ENCODE results near the gene PKDCC.

The PKDCC gene

GRCh38 chr2:42021464-42021863 lies 26.4 kb upstream of the PKDCC start:
- no peak for DNase-seq (ENCODE audit: low read depth)
- no peak for TF ChIP-seq CTCF (IDR thresholded peaks at IDR 0.05; ENCODE audit: insufficient read depth, low read depth, low read length, missing control alignments)

GRCh38 chr2:42025151-42025582 lies 22.7 kb upstream of the PKDCC start:
- no peak for DNase-seq (ENCODE audit: low read depth)
- TF ChIP-seq CTCF (IDR thresholded peaks at IDR 0.05; ENCODE audit: insufficient read depth, low read depth, low read length, missing control alignments): no peak
- no peak overlapping the region for H3K4me3 ChIP-seq (ENCODE audit: low read length)

More at GRCh38 chr2:42021464-42021863, 26.4 kb upstream of the PKDCC start:
- no peak overlapping the region for H3K4me3 ChIP-seq (ENCODE audit: low read length)

GRCh38 chr2:42026272-42026671 lies 21.5 kb upstream of the PKDCC start:
- no peak for TF ChIP-seq CTCF (IDR thresholded peaks at IDR 0.05; ENCODE audit: insufficient read depth, low read depth, low read length, missing control alignments)

GRCh38 chr2:42028571-42029148 lies 19.2 kb upstream of the PKDCC start:
- TF ChIP-seq CTCF (IDR thresholded peaks at IDR 0.05; ENCODE audit: insufficient read depth, low read depth, low read length, missing control alignments): no peak
- no peak for DNase-seq (ENCODE audit: low read depth)
- no peak overlapping the region for H3K4me3 ChIP-seq (ENCODE audit: low read length)

More at GRCh38 chr2:42026272-42026671, 21.5 kb upstream of the PKDCC start:
- no peak for DNase-seq (ENCODE audit: low read depth)
- no peak overlapping the region for H3K4me3 ChIP-seq (ENCODE audit: low read length)

- H3K4me3 ChIP-seq (ENCODE audit: low read length): no peak overlapping the region
- no peak for DNase-seq (ENCODE audit: low read depth)
- TF ChIP-seq CTCF (IDR thresholded peaks at IDR 0.05; ENCODE audit: insufficient read depth, low read depth, low read length, missing control alignments): no peak
These were observed 18.6 kb upstream of the PKDCC start for GRCh38 chr2:42029171-42029570.

GRCh38 chr2:42029639-42030199 lies 18.1 kb upstream of the PKDCC start:
- no peak for TF ChIP-seq CTCF (IDR thresholded peaks at IDR 0.05; ENCODE audit: insufficient read depth, low read depth, low read length, missing control alignments)
- H3K4me3 ChIP-seq (ENCODE audit: low read length): no peak overlapping the region
- DNase-seq (ENCODE audit: low read depth): no peak
